GM12801 (cell line): Measurements from ENCODE around the gene CAMTA2.

ENCODE experiments used
- TF ChIP-seq, protein P1 (sequence below): IDR thresholded peaks from one replicate; pipeline ENCODE4 v1.5.1; 2011; ENCODE audit warnings: control low read depth; ENCODE audit not compliant: insufficient read length; ENCODE audit errors: extremely low read depth

Gene CAMTA2, protein sequence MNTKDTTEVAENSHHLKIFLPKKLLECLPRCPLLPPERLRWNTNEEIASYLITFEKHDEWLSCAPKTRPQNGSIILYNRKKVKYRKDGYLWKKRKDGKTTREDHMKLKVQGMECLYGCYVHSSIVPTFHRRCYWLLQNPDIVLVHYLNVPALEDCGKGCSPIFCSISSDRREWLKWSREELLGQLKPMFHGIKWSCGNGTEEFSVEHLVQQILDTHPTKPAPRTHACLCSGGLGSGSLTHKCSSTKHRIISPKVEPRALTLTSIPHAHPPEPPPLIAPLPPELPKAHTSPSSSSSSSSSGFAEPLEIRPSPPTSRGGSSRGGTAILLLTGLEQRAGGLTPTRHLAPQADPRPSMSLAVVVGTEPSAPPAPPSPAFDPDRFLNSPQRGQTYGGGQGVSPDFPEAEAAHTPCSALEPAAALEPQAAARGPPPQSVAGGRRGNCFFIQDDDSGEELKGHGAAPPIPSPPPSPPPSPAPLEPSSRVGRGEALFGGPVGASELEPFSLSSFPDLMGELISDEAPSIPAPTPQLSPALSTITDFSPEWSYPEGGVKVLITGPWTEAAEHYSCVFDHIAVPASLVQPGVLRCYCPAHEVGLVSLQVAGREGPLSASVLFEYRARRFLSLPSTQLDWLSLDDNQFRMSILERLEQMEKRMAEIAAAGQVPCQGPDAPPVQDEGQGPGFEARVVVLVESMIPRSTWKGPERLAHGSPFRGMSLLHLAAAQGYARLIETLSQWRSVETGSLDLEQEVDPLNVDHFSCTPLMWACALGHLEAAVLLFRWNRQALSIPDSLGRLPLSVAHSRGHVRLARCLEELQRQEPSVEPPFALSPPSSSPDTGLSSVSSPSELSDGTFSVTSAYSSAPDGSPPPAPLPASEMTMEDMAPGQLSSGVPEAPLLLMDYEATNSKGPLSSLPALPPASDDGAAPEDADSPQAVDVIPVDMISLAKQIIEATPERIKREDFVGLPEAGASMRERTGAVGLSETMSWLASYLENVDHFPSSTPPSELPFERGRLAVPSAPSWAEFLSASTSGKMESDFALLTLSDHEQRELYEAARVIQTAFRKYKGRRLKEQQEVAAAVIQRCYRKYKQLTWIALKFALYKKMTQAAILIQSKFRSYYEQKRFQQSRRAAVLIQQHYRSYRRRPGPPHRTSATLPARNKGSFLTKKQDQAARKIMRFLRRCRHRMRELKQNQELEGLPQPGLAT

DNA sequence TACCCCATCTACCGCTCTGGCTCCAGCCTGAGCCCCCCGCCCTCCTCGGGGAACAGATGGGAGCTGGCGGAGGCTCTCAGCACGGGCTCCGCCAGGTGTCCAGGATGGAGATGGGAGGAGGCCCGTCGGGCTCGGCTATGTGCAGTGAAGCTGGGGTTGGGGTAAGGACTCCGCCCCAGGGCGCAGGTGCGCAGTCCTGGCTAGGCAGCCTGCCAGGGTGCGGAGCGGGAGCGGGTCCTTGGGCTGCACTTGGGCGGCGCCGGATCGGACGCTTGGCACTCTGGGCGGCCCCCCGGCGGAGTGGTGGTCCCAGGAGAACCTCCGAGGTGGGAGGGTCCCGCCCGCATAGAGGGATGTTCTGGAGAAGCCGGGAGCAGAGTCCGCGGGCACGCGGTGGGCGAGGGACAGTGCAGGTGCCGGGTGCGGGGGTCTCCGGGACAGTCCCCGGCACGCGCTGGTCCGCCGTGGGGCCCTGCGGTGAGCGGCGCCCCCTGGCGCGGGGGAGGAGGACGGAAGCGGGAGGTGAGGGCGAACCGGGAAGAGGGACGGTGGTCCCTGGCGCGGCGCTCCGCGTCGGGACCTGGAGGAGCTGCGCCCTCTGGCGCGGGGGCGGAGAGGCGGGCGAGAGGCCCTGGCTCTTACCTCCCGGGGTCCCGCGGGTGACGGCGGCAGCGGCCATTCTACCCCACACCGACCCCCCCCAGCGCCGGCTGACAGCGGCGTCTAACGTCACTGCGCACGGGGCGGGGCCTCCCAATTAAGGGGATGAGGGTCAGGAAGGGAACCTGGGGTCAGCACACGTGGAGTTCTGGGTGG is at the start of gene CAMTA2:
TSS of gene CAMTA2 (minus strand) at position 725 of the 816 bp plus-strand sequence. CDS start 1,453 bp downstream, outside the sequence.
- TF ChIP-seq, protein P1, sequence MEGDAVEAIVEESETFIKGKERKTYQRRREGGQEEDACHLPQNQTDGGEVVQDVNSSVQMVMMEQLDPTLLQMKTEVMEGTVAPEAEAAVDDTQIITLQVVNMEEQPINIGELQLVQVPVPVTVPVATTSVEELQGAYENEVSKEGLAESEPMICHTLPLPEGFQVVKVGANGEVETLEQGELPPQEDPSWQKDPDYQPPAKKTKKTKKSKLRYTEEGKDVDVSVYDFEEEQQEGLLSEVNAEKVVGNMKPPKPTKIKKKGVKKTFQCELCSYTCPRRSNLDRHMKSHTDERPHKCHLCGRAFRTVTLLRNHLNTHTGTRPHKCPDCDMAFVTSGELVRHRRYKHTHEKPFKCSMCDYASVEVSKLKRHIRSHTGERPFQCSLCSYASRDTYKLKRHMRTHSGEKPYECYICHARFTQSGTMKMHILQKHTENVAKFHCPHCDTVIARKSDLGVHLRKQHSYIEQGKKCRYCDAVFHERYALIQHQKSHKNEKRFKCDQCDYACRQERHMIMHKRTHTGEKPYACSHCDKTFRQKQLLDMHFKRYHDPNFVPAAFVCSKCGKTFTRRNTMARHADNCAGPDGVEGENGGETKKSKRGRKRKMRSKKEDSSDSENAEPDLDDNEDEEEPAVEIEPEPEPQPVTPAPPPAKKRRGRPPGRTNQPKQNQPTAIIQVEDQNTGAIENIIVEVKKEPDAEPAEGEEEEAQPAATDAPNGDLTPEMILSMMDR = no peak

DNA sequence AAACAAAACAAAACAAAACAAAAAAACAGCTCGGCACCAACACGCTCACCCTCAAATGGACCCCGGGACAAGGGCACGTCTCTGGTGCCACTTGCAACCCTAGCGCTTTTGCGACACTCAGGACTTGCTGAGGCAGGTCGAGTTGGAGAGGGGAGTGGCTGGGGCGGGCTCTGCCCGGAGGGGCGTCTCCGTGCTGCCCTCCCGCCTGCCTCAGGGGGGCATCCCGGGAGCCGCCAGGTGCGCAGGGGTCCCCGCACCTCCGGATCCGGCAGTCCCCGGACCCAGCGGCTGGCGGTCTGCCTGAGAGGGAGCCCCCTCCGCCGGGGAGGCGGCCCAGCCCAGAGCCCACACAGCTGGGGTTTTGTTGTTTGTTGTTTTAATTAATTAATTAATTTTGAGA is 47.8 kb upstream of the CAMTA2 start, which contains the start of gene SLC52A1:
TSS of gene SLC52A1 (minus strand) at position 112 of the 400 bp plus-strand sequence. CDS start 820 bp downstream, outside the sequence.
- TF ChIP-seq, protein P1 = no peak

DNA sequence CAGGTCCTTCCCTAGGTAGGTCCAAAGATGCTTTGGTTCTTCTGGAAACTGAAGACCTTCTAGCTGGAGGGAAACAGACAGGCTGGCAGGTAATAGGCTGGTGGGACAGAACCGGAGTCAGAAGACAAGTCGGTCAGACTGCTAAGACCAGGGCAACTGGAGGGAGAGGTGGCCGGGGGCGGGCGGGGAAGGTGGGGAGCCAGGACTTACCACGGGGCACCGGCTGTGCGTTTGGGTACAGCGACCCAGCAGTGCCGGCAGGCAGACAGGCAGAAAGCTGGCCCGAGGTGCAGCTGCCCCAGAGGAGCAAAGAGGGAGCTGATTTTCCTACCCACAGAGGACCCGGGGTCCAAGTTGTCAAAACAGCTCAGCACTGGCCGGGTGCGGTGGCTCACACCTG is 47.2 kb upstream of the CAMTA2 start:
- TF ChIP-seq, protein P1 = no peak

DNA sequence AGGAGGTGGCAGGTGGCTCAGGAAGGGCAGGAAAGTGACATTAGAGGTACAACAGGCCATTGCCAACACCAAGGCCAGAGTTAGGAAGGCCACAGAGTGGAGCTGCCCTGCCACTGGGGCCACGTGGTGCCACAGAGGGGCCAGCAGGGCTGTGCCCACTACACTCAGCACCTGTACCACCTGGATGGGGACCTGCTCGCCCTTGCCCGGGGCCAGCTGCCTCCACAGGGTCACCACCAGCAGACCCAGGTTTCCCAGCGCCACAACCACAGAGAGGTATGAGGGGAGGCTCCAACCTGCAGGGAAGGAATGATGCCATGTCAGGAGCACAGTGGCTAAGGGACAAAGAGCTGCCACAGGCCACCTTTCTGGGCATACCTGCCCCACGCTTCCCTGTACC is 46.6 kb upstream of the CAMTA2 start:
- TF ChIP-seq, protein P1 = no peak

DNA sequence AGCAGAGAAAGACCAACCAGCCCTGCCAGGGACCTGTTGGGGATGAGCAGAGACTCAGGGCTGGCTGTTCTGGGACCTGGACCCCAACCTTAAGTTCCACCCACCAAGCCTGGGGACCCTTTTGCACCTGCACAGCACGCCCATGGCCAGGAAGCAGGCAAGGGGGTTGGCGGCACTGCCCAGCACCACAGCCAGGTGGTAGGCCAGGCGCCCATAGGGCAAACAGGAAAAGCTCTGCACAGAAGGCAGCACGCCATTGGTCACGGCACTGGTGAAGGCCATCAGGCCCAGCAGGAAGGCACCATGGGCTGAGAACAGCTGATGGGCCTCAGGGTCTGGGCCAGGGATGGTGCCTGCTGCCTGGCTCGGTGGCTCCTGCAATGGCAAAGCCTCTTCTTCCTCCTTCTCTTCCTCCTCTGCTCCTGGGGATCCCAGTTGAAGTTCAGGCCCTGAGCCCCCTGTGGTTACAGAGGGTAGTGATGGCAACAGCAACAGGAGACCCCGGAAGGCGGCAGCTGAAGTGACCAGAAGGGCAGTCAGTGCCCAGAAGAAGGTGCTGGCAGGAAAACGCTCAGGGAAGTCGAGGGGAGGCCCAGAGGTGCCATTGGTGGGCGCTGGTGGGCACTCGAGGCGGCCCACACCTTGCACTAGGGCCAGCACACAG is 46.0 kb upstream of the CAMTA2 start:
- TF ChIP-seq, protein P1 = no peak

DNA sequence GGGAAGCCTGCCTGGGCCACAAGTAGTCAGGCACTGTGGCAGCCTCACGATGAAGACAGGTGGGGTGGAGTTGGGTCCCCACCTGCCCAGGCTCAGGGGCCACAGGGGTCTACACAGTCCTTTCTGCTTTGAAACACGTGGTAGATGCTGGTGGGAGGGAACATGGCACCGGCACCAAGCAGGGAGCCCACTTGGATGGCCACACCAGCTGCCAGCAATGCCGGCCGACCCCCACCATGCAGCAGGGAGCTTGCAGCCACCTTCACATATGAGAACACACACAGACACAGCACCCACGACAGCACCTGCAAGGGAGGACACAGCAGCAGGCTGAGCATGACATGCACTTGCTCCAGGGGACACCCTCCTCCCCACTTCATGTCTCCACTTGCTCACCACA is 45.4 kb upstream of the CAMTA2 start:
- TF ChIP-seq, protein P1 = no peak
